Stimulated activated CD4-positive, alpha-beta T cell treated with anti-CD3 and anti-CD28 coated beads, Interleukin-1b, Interleukin-23, amount 100 ng/mL, for 48 hours (primary cell): ENCODE results near the gene CDH23.

ENCODE experiments used
- DNase-seq: peaks from one replicate; pipeline ENCODE4 v3.0.0-alpha.2; 2020

Gene CDH23

GRCh38 chr10:71648254-71648932, 251.7 kb downstream of the CDH23 start:
- DNase-seq: no peak

DNA sequence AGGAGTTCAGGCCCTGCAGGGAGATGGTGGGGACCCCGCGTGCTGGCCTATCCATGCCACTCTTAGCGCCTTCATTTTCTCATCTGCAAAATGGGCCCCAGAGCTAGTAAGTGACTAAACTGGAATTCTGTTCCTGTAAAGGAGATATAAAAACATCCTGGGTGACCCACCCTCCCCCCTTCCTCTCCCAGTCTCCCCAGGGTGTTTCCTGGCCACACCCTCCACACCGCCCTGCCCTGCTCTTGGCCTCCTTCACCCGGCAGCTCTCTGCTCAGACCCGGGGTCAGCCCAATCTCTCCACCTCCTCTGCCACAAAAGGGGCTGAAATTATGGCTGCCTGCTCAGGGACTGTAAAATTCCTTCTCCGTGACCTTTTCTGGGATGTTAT, 252.2 kb downstream of the CDH23 start:
- no peak for DNase-seq

DNA sequence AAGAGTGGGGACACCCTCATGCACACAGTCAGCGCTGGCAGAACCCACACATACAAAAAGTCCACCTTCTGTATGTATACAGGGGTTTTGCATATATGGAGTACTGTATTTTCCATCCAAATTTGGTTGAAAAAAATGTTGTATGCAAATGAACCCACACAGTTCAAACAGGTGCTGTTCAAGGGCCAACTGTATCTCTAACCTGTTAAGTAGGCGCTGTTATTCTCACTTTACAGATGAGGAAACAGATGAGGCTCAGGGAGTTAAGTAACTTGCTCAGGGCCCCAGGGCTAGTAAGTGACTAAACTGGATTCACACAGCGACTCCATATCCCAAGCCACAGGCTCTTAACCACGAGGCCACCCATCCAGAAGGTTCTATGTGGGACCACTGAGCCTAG, 252.9 kb downstream of the CDH23 start:
- DNase-seq: no peak

DNA sequence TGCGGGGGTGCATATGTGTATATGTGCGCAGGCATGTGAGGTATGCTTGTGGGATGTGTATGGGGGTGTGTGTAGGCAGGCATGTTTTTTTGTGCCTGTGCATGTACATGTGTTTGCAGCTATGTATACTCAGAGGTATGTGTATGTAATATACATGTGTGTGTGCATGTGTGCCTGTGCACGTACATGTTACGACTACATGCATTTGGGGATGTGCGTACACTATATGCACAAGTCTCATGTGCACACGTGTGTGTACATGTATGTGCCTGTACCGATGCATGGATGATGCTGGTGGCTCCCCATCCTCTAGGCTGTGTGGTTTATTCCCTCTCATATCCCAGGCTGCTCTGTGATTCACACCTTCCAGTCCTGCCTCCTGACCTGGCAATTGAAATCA, 253.7 kb downstream of the CDH23 start:
- DNase-seq: no peak

- DNase-seq: no peak
Measured at GRCh38 chr10:71651428-71651827, 254.7 kb downstream of the CDH23 start.

DNA sequence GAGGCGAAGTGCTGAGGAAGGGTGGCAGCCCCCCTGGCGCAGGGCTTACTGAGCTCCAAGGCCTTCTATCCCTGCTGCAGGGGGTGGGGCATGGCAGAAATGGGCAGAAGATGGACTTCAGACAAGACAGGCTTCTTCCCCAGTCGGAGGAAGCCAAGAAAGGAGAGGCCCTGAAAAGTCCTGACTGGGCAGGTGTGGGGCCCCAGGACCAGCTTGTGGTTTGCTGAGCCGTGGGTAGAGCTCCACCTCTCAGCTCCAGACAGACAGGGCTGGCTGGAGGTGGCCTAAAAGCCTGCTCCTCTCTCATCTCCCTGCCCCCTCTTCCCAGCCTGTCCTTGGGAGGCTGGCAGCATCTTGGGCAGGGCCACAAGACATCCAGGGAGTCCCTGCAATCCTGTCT, 255.2 kb downstream of the CDH23 start:
- no peak for DNase-seq

DNA sequence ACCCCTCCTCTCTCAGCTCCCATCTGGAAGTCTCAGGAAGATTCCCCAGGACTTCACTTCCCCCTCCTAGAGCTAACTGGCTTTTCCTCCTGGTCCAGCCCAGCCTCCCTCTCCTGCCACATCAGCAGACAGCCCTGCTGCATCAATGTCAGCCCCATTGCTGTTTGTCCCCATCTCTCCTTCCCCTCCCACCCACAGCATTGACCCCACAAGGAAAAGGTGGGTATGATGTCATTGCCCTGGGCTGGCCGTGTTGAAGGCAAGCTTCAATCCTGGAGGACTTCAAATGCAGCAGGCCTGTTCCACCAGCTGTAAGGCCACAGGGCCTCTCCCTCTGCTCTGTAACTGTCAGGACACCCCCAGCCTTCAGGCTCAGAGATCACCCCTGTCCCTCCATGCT, 256.3 kb downstream of the CDH23 start:
- DNase-seq: no peak

- DNase-seq: no peak
Measured at GRCh38 chr10:71656220-71656619, 259.5 kb downstream of the CDH23 start.

- DNase-seq: no peak
Measured at GRCh38 chr10:71657604-71658466, 261.1 kb downstream of the CDH23 start.

DNA sequence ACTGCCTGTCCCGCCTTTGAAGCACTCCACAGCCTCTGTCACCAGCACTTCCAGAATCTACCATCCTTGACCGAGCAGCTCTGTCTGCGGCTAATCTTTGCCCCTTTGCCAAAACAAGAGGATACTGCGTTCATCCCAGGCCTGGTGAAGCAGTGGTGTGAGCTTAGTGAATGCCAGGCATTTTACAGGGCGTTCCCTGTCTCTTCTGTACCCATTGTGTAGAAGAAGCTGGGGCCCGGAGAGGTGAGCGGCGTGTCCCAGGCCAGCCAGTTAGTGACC, 261.7 kb downstream of the CDH23 start:
- no peak for DNase-seq

GRCh38 chr10:71659111-71659634, 262.5 kb downstream of the CDH23 start:
- no peak for DNase-seq

- no peak for DNase-seq
Measured at GRCh38 chr10:71659737-71660136, 263.0 kb downstream of the CDH23 start.

DNA sequence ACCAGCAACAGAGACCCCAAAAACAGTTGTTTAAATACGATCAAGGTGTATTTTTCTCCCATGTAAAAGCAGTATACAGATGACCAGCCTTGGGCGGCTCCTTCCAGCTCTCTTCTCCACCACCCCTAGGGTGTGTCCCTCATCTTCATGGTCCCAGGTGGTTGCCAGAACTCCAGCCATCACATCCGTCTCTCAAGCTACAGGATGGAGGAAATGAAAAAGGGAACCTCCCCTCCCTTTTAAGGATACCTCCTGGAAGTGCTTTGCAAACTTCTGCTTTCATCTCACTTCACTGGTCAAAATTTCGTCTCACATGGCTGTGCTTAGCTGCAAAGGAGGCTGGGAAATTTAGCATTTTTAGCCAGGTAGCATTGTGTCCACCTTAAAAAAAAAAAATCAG, 263.6 kb downstream of the CDH23 start:
- no peak for DNase-seq

GRCh38 chr10:71661060-71661622, 264.4 kb downstream of the CDH23 start:
- DNase-seq: no peak

- DNase-seq: no peak
Measured at GRCh38 chr10:71661779-71662336, 265.1 kb downstream of the CDH23 start.

DNA sequence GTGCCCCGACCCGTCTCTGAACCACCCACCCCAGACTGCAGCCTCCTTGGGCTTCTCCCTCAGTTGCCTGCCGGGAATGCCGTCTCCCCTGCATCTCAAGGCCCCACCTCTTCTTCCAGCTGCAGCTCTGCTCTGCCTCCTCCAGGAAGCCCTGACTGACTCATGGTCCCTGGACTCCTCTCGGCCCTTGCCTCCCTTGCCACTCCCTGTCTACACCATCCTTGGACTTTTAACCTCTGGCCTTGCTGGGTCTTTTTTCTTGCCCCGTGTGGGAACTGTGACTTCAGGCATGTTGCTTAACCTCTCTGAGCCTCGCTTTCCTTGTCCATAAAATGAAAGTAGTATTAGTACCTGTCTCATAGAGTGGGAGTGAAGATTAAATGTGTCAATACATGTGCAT, 266.6 kb downstream of the CDH23 start:
- no peak for DNase-seq

GRCh38 chr10:71664585-71664984, 267.9 kb downstream of the CDH23 start:
- no peak for DNase-seq

GRCh38 chr10:71665456-71665855, 268.7 kb downstream of the CDH23 start:
- DNase-seq: no peak

GRCh38 chr10:71666639-71667386, 270.1 kb downstream of the CDH23 start:
- DNase-seq: no peak

- no peak for DNase-seq
Measured at GRCh38 chr10:71667387-71667752, 270.6 kb downstream of the CDH23 start.

- DNase-seq: no peak
Measured at GRCh38 chr10:71671994-71672946, 275.6 kb downstream of the CDH23 start.
